ENCODE measurements around the gene KCNK3. TPM values are rescaled to one million over a fixed set of nuclear protein-coding genes. Genes with fewer than 3 reads are reported as not detected.

Gene KCNK3
- polyA plus RNA-seq, 1 donor from 2014 or later = 12.9 TPM

DNA sequence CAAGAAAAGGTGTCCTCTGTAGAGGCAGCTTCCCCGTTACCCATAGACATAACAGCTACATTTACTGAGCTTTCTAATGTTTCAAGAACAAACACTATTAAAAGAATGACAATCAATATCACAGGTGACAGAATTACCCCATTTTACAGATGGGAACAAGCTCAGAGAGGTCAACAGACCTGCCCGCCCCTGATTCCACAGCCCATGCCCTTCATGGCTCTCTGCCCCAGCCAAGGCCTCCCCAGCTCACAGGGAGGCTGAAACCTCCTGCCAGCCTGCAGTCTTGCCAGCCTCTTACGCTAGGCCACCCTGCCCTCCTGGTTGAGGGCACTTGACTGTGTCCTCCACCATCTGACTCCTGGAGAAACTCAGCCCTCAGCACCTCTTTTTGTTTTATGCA is 52.4 kb downstream of the KCNK3 start:
- Histone ChIP-seq H3K9me2 (ENCODE audit: insufficient read depth, low read length) (no peaks in the 10 kb centered on the region), H2AFZ (ENCODE audit: low read depth, low read length) (no peak overlapping the region), H3K4me3 (ENCODE audit: low read length) (no peak overlapping the region), H3K79me2 (replicated peaks; ENCODE audit: insufficient read depth, low read length) (no peaks in the 10 kb centered on the region), H3K4me2 (ENCODE audit: low read length) (no peak overlapping the region), H3K36me3 (ENCODE audit: insufficient read depth, low read length) (no peaks in the 10 kb centered on the region), H3K27me3 (ENCODE audit: insufficient read depth, low read depth, low read length) (no peaks in the 10 kb centered on the region), H3K27ac (ENCODE audit: low read length) (no peak overlapping the region), H3K9ac (ENCODE audit: low read length) (no peak overlapping the region), H3F3A (ENCODE audit: insufficient read depth, low read length, poor library complexity, severe bottlenecking) (no peaks in the 10 kb centered on the region), H4K20me1 (ENCODE audit: insufficient read depth) (no peaks in the 10 kb centered on the region), H3K9me3 (ENCODE audit: low read length) (no peaks in the 10 kb centered on the region)
- TF ChIP-seq, protein P1, sequence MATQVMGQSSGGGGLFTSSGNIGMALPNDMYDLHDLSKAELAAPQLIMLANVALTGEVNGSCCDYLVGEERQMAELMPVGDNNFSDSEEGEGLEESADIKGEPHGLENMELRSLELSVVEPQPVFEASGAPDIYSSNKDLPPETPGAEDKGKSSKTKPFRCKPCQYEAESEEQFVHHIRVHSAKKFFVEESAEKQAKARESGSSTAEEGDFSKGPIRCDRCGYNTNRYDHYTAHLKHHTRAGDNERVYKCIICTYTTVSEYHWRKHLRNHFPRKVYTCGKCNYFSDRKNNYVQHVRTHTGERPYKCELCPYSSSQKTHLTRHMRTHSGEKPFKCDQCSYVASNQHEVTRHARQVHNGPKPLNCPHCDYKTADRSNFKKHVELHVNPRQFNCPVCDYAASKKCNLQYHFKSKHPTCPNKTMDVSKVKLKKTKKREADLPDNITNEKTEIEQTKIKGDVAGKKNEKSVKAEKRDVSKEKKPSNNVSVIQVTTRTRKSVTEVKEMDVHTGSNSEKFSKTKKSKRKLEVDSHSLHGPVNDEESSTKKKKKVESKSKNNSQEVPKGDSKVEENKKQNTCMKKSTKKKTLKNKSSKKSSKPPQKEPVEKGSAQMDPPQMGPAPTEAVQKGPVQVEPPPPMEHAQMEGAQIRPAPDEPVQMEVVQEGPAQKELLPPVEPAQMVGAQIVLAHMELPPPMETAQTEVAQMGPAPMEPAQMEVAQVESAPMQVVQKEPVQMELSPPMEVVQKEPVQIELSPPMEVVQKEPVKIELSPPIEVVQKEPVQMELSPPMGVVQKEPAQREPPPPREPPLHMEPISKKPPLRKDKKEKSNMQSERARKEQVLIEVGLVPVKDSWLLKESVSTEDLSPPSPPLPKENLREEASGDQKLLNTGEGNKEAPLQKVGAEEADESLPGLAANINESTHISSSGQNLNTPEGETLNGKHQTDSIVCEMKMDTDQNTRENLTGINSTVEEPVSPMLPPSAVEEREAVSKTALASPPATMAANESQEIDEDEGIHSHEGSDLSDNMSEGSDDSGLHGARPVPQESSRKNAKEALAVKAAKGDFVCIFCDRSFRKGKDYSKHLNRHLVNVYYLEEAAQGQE (IDR thresholded peaks at IDR 0.05; ENCODE audit: borderline replicate concordance) = no peak
- TF ChIP-seq SMC3 (conservative IDR thresholded peaks at IDR 0.05; ENCODE audit: poor library complexity) (no peak), MXI1 (conservative IDR thresholded peaks at IDR 0.05; ENCODE audit: poor library complexity, severe bottlenecking) (no peak), EZH2 (IDR thresholded peaks at IDR 0.05; ENCODE audit: borderline replicate concordance, insufficient read depth, low read length, poor library complexity, severe bottlenecking) (no peak), TAF1 (IDR thresholded peaks at IDR 0.05; ENCODE audit: low read depth) (no peak), POLR2AphosphoS5 (IDR thresholded peaks at IDR 0.05) (no peak), EP300 (conservative IDR thresholded peaks at IDR 0.05; ENCODE audit: poor library complexity, severe bottlenecking) (no peak), RAD21 (conservative IDR thresholded peaks at IDR 0.05) (no peak)
- TF ChIP-seq, protein P2, sequence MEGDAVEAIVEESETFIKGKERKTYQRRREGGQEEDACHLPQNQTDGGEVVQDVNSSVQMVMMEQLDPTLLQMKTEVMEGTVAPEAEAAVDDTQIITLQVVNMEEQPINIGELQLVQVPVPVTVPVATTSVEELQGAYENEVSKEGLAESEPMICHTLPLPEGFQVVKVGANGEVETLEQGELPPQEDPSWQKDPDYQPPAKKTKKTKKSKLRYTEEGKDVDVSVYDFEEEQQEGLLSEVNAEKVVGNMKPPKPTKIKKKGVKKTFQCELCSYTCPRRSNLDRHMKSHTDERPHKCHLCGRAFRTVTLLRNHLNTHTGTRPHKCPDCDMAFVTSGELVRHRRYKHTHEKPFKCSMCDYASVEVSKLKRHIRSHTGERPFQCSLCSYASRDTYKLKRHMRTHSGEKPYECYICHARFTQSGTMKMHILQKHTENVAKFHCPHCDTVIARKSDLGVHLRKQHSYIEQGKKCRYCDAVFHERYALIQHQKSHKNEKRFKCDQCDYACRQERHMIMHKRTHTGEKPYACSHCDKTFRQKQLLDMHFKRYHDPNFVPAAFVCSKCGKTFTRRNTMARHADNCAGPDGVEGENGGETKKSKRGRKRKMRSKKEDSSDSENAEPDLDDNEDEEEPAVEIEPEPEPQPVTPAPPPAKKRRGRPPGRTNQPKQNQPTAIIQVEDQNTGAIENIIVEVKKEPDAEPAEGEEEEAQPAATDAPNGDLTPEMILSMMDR (IDR thresholded peaks at IDR 0.05; ENCODE audit: poor library complexity, severe bottlenecking) = no peak

- H2AFZ ChIP-seq (ENCODE audit: low read depth, low read length) = no peak overlapping the region
- no peak overlapping the region for H3K4me3 ChIP-seq (ENCODE audit: low read length)
- no peak overlapping the region for H3K4me2 ChIP-seq (ENCODE audit: low read length)
- no peaks in the 10 kb centered on the region for H4K20me1 ChIP-seq (ENCODE audit: insufficient read depth)
- no peaks in the 10 kb centered on the region for H3K9me3 ChIP-seq (ENCODE audit: low read length)
- H3K9me2 ChIP-seq (ENCODE audit: insufficient read depth, low read length) = no peaks in the 10 kb centered on the region
- no peak for TF ChIP-seq TAF1 (IDR thresholded peaks at IDR 0.05; ENCODE audit: low read depth)
- TF ChIP-seq EP300 (conservative IDR thresholded peaks at IDR 0.05; ENCODE audit: poor library complexity, severe bottlenecking) = no peak
- no peak for TF ChIP-seq POLR2AphosphoS5 (IDR thresholded peaks at IDR 0.05)
- TF ChIP-seq EZH2 (IDR thresholded peaks at IDR 0.05; ENCODE audit: borderline replicate concordance, insufficient read depth, low read length, poor library complexity, severe bottlenecking) = no peak
- peak; percentile 95 for TF ChIP-seq RAD21 (conservative IDR thresholded peaks at IDR 0.05)
- TF ChIP-seq, protein P2 (IDR thresholded peaks at IDR 0.05; ENCODE audit: poor library complexity, severe bottlenecking) = peak; percentile 96
- TF ChIP-seq MXI1 (conservative IDR thresholded peaks at IDR 0.05; ENCODE audit: poor library complexity, severe bottlenecking) = no peak
- TF ChIP-seq SMC3 (conservative IDR thresholded peaks at IDR 0.05; ENCODE audit: poor library complexity) = peak; percentile 95
- TF ChIP-seq, protein P1 (IDR thresholded peaks at IDR 0.05; ENCODE audit: borderline replicate concordance) = no peak
- no peaks in the 10 kb centered on the region for H3K27me3 ChIP-seq (ENCODE audit: insufficient read depth, low read depth, low read length)
- no peaks in the 10 kb centered on the region for H3K79me2 ChIP-seq (replicated peaks; ENCODE audit: insufficient read depth, low read length)
- H3K36me3 ChIP-seq (ENCODE audit: insufficient read depth, low read length) = no peaks in the 10 kb centered on the region
- H3K9ac ChIP-seq (ENCODE audit: low read length) = no peak overlapping the region
- H3F3A ChIP-seq (ENCODE audit: insufficient read depth, low read length, poor library complexity, severe bottlenecking) = no peaks in the 10 kb centered on the region
- no peak overlapping the region for H3K27ac ChIP-seq (ENCODE audit: low read length)
Observed at GRCh38 chr2:26745609-26746327, 53.2 kb downstream of the KCNK3 start.
